ENCODE results near the gene UBALD1.
A peak's percentile ranks its signal among the peaks of the same experiment; 100 is the strongest.

UBALD1 gene

DNA sequence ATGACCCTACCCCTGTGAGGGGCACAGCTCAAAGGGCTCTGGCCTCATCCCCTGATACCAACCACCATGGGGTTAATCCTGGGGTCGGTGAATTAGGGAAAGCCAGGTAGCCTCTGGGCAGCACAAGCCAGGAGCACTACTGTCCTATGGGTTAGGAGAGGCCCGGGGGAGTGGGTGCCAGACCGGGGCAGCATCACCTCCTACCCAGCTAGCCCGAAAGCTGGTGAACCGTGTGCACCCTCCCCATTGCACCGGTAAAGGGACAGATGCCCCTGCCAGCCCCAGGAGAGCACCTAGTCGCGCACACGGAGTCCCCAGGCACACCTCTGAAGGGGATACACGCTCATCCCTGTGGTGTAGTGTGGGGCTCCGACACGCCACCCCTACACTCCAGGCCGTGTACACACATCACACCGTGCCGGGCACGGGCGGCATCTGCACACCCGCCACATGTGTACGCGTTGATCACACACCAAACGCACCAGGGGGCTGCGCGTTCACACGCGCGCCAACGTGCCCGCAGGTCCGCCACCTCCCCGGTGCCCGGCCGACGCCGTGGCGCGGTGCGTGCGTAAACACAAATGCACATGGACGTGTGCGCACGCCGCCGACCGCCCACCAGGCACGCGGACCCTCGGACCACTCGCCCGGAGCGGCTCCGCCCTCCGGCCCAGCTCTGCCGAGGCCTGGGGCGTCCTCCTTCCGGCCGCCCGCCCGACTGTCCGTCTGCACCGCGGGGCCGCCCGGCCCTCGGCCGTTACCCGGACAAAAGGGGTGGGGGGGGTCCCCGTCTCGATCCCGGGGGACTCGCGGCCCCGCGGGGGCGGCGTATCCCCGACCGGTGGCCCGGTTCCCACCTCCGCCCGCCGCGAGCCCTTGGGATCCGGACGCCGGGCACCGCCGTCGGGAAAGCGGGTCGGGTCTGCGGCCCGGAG lies 785 bp downstream of the UBALD1 start:
- DNase-seq: peak; percentile 59

DNA sequence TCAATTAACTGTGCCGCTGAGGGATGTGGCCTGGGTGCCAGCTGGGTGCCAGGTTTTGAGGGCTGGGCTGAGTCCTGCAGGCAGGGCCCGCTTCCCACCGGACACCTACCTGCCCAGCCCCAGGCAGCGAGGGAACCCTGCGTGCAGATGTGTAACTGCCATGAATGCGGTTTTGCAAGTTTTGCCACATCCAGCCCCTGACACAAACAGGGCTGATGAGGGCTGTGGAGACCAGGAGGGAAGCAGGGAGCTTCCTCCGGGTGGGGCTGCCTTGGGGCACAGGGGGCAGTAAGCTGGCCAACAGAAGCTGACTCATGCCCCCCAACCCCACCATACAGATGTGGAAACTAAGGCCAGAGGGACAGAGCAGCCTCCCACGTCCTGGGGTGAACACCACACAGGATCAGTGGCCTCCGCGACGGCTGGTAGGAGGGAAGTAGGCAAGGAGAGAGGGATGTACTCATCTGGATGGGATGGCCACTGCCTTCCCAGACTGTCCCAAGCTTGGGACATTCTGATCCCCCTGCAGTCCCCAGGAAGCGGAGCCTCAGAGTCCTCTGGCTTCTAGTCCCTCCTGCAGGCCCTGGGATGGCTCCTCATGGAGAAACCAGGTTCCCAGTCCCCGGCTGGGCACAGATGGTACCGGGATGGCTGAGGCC lies 1.6 kb downstream of the UBALD1 start:
- DNase-seq: peak; percentile 21

DNA sequence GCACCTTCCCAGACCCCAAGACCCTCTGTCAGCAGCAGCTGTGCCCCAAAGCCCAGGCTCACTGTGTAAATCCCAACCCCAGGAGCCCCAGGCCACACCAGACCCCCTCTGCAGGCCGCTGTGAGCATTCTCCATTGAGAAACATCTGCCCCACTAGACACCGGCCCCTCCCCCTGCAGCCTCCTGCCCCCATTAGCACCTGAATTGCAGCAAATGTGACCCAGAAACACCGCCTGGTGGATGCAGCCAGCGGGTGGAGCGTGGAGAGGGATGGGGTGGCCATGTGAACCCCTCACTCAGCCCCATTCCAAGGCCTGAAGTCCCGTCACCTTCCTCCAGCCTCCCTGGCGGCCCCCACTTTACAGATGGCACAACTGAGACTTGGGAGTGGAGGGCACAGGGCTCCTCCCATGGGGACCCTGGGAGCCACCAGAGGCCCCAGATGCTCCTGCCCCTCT lies 2.2 kb downstream of the UBALD1 start:
- DNase-seq: no peak

DNA sequence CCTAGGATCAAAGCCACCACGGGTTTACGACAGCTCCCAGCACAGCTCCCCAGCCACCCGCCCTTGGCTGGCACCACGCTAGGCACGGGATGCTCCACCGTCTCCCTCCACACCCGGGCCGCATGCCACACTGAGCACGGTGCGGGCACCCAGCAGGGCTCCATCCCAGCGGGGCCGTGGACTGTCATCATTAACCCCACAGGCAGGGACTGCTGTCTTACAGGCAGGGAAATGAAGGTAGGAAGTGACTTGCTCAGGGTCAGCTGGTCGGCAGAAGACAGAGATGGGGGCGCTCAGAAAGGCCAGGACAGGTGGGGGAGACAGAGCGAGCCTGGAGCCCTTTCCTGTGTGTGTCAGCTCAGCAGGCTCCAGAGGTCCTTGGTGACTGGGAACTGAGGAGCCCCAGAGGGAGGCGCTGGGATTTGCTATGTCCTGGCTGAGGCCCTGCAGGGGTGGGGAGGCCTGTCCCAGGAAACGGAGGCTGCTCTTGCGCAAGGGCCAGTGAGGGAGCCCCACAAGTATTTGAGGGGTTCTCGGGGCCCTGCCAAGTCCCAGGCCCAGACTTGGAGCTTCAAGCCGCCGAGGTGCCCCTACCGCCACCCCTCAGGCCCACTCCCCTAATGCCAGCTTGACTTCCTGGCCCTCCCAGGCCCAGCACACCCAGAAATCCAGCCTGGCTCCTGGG lies 3.2 kb downstream of the UBALD1 start:
- DNase-seq: no peak

DNA sequence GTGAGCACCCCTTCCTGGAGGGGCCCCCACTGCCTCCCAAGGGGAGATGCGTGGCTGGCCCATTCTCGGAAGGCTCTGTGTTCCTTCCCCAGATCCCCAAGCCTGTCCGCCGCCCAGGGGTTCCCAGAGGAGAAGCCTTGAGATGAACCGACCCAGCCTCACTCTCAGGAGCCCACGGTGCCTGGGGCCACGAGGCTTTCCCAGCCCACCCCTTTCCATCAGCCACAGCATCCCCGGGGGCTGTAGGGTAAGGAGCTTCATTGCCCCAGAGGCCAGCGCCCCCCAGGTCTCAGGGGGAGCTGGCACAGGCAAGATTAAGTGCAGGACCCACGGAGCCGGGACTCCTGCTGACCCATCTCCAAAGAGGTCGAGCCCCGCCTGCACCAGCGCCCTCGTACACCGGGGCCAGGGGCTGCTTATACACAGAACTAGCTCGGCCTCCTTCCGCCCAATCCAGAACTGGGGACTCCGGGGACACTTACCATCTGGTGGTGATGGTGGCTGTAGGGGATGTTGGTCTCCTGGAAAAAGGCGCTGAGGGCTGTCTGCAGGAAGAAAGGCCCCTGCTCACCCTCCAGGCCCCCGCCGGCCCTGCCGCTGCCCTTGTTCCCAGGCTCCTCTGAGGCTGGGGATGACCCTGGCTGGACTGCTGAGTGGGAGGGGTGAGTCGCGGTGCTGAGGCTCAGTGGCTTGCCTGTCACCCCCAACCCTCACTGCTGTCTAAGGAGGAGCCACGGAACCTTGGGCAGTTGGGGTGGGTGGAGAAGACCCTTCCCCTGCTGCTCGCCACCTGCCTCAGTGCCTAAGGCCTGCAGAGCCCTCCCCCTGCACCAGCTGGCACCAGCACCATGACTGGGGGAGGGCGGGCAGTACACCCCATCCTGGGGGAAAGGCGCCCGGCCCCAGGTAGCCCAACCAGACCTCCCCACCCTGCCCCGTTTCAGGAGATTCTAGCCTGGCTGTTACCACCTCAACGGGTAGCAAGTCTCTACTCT lies 4.4 kb downstream of the UBALD1 start:
- no peak for DNase-seq

DNA sequence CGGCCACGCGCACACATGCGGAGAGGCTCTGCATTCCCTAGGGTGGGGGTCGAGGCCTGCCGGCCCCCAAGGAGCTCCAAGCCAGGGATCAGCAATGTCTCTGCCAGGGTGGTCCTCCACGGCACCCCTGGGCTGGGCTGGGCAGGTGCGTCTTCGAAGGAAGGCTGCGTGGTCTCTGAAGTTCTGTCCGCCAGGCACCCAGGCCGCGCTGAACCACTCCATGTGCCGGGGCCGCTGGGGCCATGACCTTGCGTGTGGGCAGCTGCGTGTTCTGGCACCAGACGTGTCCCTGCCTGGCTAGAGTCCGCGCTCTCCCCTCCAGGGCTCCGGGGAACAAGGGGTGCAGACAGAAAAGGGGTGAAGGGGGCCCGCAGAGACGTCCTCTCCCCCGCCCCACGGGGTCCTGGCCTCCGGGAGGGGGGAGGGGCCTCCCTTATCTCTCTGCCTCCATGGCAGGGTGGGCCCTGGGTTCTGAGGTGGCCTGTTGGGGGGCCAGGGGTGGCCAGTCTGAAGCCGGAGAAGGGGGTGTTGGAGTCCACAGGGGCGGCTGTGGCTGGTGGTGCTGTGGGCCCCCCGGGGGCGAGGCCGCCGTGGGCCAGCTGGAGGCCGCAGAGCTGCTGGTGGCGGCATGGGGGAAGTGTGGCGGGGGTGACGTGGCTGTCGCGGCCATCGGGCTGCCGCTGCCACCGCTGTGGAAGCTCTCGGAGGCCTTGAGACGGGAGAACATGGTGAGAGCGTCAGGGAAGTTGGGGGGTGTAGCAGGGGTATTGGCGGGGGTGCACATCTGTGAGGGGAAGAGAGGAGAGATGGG lies 5.3 kb downstream of the UBALD1 start:
- no peak for DNase-seq

DNA sequence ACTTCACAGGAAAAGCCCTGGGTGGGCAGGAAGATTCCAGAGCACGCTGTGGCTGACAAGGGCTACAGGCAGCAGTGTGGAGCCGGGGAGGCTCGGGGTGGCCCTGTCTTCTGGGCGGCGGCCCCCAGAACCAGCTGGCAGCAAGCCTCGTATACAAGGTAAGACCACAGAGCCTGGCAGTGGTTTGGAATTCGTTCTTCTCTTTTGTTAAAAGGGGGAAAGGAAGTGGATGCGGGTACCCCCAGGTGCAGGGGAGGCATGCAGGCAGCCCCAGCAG lies 6.0 kb downstream of the UBALD1 start:
- no peak for DNase-seq

DNA sequence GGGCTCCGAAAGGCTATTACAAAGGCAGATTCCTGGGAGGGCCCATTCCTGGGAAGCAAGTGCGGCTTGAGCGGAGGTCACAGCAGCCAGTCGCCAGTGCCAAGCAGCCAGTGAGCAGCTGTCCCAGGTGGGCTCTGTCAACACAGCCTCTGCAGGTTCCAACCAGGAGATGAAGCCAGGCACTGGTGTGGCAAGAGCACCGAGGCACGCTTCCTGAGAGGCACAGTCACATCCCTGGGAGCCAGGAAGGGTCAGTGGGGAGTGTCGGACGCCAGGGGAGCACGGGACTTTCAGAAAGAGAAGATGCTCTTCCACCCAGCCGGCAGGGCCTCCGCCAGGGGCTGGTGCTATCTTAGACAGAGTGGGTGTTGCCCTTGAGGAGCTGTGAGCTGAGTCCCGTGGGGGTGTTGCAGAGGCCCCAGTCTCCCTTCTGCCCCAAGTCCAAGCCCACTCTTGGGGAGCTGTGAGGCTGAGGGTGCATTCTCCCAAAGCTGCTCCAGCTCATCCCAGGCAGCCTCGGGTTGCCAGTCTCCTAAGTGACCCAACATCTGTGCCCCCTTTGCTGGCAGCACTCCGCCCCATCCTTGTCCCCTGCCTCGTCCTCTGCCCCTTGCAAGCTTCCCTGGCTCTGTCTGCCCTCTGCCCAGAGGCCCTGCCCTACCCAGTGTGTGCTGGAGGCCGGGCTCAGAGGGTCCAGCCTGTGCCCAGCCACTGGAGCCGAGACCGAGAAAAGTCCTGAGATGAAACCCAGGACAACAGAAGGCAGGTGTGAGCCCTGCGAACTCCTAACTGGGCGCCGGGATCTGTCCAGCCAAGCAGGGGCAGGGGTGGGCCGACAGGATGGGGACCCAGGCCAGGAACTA lies 6.6 kb downstream of the UBALD1 start:
- no peak for DNase-seq

DNA sequence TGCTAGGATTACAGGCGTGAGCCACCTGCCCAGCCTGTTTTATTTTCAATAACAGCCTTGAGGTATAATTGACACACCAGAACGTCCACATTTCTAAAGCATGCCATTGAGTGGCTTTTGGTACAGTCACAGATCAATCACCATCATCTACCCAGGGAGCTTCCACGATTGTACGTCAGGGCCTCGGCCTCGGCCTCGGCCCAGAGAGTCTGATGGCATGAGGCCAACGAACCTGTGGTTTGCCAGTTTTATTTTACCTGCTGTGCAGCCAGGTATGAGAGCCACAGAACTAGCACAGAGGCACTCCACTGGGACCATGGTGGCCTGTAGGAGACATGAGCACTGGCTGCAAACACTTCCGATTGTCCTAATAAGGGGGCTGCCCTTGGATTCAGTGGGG lies 8.3 kb downstream of the UBALD1 start:
- no peak for DNase-seq

DNA sequence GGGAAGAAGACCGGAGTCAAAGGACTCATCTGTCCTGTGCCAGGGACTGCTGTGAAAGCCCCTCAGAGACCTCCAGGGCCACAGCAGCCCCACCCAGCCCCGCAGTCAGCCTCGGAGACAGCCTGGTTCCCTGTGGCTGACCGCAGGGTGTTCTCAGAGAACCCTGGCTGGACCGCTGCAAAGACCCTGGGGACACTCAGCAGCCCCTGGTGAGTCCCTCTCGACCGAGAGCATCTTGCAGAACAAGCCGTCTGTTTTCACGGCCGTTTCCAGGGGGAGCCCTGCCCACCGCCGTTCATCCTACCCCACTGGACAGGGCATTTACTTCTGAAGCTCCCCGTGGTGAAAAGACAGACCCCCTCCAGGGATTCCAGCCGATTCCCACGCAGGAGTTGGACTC lies 10.3 kb downstream of the UBALD1 start:
- no peak for DNase-seq

DNA sequence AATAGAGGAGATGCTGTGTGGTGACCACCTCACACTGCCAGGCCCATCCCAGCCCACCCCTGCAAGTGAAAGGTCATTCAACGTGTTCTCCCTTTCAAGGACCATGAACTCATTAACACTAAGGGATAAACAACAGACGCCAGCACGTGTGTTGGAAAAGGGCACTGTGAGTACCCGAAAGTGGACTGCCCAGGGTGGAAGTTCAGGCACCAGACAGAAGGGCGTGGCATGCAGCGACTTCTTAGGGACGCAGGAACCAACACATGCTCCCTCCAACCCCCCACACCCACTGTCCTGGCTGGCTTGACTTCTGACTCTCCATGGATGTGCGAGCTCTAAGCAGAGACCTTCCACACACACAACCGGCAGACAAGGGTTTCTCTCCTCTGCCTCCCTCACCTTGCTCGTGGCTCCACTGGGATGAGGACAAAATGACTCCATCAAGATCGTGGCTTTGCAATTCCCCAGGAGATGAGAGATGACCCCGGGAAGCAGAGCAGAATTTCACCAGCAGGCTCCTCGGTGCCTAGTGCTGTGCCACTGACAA lies 11.0 kb downstream of the UBALD1 start:
- no peak for DNase-seq

DNA sequence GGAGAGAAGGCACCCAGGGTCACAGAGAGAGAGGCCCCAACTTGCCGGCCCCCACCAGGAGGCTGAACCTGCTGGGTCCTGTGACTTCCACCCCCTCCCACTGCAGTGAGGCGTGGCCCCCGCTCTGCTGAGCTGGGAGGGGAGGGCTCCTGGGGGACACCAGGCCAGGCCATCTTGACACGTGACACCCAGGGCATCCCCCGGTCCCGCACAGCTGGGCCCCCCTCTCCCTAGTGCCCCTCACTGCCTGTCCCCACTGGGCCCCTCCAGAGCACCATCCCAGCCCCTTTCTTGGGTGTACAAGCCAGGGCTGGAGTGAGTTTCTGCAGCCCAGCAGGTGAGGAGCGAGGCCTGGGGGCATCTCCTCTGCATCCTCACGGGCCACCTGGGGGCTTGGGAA lies 12.4 kb downstream of the UBALD1 start:
- no peak for DNase-seq

DNA sequence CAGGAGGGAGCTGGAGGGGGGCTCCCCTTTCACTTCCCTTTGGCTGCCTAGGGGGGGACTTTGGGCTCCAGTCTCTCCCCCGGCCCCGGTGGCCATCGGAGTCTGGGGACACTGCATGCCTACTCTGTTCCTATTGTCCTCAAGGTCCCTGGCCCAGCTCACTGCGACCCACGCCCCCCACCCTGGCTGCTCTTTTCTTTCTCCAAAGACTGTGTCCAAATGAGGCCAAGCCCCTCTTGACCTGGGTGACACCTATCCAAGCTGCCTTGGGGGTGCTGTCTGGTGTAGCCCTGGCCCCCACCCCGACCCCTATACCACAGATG lies 12.9 kb downstream of the UBALD1 start:
- no peak for DNase-seq

DNA sequence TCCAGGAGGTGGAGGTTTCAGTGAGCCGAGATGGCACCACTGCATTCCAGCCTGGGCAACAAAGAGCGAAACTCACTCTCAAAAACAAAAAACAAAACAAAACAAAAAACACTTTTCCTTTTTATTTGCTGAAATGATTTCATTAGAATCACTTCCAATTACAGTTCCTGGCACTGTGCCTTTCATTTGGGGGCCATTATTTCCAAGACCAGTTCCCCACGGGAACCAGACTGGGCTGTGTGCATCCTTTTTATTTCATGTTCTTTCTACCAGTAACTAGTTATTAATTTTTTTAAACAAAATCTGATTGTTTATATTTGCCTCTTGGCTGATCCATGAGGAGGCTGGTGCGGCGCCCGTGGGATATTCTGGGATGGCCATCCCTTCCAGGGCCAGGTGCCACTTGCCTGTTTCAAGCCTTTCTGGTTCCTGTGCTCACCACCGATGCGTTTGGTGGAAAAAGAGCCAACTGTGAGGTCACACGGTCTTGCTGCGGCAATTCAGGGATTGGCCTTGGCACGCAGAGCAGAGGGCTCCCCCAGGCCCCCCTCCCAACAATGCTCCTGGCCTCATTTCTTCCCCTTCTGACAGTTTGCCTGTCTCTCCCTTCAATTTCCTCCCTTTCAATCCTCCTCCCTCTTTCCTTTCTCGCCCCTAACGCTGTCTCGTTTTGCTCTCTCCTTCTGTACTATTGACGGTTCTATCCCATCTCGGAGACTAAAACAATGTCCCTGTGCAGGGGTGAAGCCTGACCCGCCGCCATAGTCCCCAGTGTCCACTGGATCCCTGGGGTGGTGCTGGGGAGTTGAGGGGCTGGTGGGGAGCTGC lies 13.4 kb downstream of the UBALD1 start:
- DNase-seq: peak; percentile 14

DNA sequence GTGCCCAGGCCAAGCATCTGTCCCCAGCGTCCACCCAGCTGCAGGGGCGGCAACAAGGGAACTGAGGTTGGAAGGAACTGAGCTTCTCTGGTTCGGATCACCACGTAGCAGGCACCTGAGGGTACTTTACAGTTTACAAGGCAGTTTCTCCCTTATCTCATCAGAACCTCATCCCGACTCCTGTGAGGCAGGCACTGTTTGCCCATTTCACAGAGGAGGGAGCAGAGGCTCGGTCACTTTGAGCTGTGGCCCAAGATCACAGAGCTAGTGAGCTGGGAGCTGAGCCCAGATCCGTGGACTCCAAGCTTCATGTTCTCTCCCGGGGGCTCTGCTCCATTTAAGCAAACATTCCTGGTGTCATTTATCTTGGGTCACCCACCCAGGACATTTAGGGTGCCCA lies 15.1 kb downstream of the UBALD1 start:
- DNase-seq: no peak

DNA sequence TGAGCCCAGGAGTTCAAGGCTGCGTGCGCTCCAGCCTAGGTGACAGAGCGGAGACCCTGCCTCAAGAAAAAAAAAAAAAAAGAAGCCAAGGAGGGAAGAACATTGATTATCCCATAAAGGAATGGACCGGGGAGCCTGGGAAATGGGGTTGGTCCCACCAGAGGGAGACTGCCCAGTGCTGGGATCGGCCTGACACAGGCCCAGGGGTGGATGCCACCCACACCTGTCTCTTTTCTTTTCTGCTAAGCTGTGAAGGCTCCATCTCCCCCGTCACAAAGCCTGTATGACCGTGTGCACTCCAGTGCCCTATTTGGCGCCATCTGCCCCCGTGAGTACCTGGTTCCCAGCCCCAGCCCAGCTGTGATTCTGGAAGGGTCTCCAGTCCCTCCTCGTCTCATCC lies 15.7 kb downstream of the UBALD1 start:
- no peak for DNase-seq

DNA sequence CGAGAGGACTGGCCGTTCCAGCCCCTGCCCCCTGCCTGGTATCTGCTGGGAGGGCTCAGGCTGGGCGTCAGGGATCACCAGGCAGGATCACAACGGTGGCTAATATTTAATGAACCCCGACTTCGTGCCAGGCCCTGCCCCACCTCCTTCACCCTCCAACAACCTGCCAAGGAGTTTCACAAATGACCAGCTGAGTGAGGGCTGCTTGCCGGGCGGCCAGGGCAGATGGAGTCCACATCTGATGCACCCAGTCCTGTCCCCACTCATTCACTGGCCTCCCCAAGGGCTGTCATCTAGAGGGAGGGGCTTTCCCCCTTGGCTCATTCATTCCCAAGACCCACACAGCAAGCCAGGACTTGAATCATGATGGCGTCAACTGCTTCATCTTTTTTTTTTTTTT lies 17.5 kb downstream of the UBALD1 start:
- no peak for DNase-seq

DNA sequence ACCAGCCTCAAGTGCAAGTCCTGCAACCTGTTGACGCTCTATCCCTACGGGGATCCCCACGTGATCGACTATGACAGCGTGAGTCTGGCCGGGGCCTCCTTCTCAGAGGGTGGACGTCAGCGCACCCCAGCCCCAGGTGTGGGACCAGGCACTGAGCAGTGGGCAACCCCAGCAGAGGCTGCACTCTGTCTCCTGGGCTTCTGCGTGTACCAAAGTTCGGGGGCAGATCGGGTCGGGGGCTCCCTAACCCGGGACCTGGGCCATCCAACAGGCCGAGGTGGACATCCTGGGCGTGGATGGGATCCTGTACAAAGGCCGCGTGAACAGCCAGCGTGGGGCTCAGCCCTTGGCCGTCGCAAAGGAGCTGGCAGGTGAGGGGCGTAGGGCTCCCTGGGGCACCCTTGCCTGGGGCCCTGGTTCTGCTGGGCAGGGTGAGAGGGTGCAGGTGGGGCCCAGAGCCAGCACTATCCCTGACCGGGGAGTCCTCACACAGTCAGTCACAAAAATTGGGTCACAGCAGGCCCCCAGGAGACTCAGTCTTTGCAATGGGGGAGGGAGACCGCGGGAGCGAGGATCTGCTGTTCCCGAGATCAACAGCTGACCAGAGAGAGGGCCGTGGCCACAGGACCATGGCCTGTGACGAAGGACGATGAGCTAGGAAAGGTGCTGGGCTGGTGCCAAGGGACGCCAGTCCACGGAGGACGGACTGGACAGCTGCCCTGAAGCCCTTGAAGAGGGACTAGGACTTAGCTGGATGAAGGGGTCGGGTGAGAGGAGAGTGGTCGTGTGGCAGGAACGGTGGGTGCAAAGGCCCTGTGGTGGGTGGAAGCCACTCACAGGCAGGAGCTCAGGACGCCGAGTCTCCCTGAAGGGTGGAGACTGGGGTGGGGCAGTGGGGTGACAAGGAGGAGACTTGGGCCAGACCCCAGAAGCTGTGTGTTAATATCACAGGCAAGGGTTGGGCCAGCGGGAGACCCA lies 20.0 kb downstream of the UBALD1 start:
- DNase-seq: no peak

All from DMS53 (cell line).